H9 (cell line): Measurements from ENCODE around the gene PARP6. TPM values are rescaled to one million over a fixed set of nuclear protein-coding genes. Genes with fewer than 3 reads are reported as not detected.

Experiments used
- DNase-seq: peaks from one replicate; pipeline ENCODE4 v3.0.0-alpha.2; 2017
- H2AFZ ChIP-seq: one replicate; pipeline ENCODE4 v1.6.1; 2013; ENCODE audit warnings: mild to moderate bottlenecking, low read length, control low read depth, moderate library complexity
- H2AK5ac ChIP-seq: 2 replicates; pipeline ENCODE4 v1.6.1; 2013; ENCODE audit warnings: low read length, control low read depth, mixed read lengths; ENCODE audit not compliant: insufficient read length
- H2BK120ac ChIP-seq: one replicate; pipeline ENCODE4 v1.6.1; 2013; ENCODE audit warnings: low read depth, mild to moderate bottlenecking, low read length, control low read depth, inconsistent platforms; ENCODE audit not compliant: poor library complexity, severe bottlenecking
- H2BK12ac ChIP-seq: 2 replicates; pipeline ENCODE4 v1.6.1; 2013; ENCODE audit warnings: low read length, control low read depth, mixed read lengths, low read depth; ENCODE audit not compliant: insufficient read length
- H2BK15ac ChIP-seq: 2 replicates; pipeline ENCODE4 v1.6.1; 2013; ENCODE audit warnings: low read depth, low read length, control low read depth
- H2BK20ac ChIP-seq: one replicate; pipeline ENCODE4 v1.6.1; 2013; ENCODE audit warnings: low read depth, mild to moderate bottlenecking, low read length, control low read depth, inconsistent platforms; ENCODE audit not compliant: poor library complexity, severe bottlenecking
- H2BK5ac ChIP-seq: 2 replicates; pipeline ENCODE4 v1.6.1; 2013; ENCODE audit warnings: low read length, control low read depth, mixed read lengths; ENCODE audit not compliant: insufficient read length
- H3K14ac ChIP-seq: 2 replicates; pipeline ENCODE4 v1.6.1; 2013; ENCODE audit warnings: low read length, control low read depth; ENCODE audit not compliant: insufficient read depth
- H3K18ac ChIP-seq: 2 replicates; pipeline ENCODE4 v1.6.1; 2013; ENCODE audit warnings: low read depth, mild to moderate bottlenecking, mixed read lengths, low read length, control low read depth; ENCODE audit not compliant: insufficient read length
- H3K23ac ChIP-seq: 2 replicates; pipeline ENCODE4 v1.6.1; 2013; ENCODE audit warnings: low read length, control low read depth, mixed read lengths, low read depth; ENCODE audit not compliant: insufficient read length
- H3K23me2 ChIP-seq: 2 replicates; pipeline ENCODE4 v1.6.1; 2013; ENCODE audit warnings: low read depth, mild to moderate bottlenecking, mixed read lengths, low read length, control low read depth; ENCODE audit not compliant: insufficient read length, poor library complexity, severe bottlenecking
- H3K27ac ChIP-seq: 2 replicates; pipeline ENCODE4 v1.5.1; 2013; ENCODE audit warnings: low read length, control low read depth, mixed read lengths, low read depth; ENCODE audit not compliant: insufficient read length
- H3K27me3 ChIP-seq: 2 replicates; pipeline ENCODE4 v1.6.1; 2013; ENCODE audit warnings: low read length, control low read depth, inconsistent platforms; ENCODE audit not compliant: insufficient read depth
- H3K4ac ChIP-seq: 2 replicates; pipeline ENCODE4 v1.6.1; 2013; ENCODE audit warnings: low read depth, mild to moderate bottlenecking, control low read depth, inconsistent platforms, low read length, moderate library complexity
- H3K4me1 ChIP-seq: 2 replicates; pipeline ENCODE4 v1.6.1; 2013; ENCODE audit warnings: low read length, control low read depth, inconsistent platforms; ENCODE audit not compliant: insufficient read depth
- H3K4me2 ChIP-seq: 2 replicates; pipeline ENCODE4 v1.6.1; 2013; ENCODE audit warnings: low read length, control low read depth, mixed read lengths; ENCODE audit not compliant: insufficient read length, insufficient read depth
- H3K56ac ChIP-seq: 2 replicates; pipeline ENCODE4 v1.6.1; 2013; ENCODE audit warnings: low read depth, mild to moderate bottlenecking, mixed read lengths, low read length, control low read depth; ENCODE audit not compliant: insufficient read length
- H3K79me1 ChIP-seq: 2 replicates; pipeline ENCODE4 v1.6.1; 2013; ENCODE audit warnings: low read depth, mild to moderate bottlenecking, moderate library complexity, low read length, control low read depth, inconsistent platforms; ENCODE audit not compliant: insufficient read depth, poor library complexity, severe bottlenecking
- H3K79me2 ChIP-seq: 2 replicates; pipeline ENCODE4 v1.6.1; 2013; ENCODE audit warnings: low read length, control low read depth, inconsistent platforms; ENCODE audit not compliant: insufficient read depth
- H3K9ac ChIP-seq: 2 replicates; pipeline ENCODE4 v1.6.1; 2013; ENCODE audit warnings: low read length, control low read depth, mixed read lengths; ENCODE audit not compliant: insufficient read length; ENCODE audit errors: extremely low read depth
- H3K9me3 ChIP-seq: one replicate; pipeline ENCODE4 v1.6.1; 2013; ENCODE audit warnings: low read depth, low read length, inconsistent platforms; ENCODE audit not compliant: control insufficient read depth
- H3T11ph ChIP-seq: one replicate; pipeline ENCODE4 v1.6.1; 2013; ENCODE audit warnings: mild to moderate bottlenecking, low read length, control low read depth, inconsistent platforms
- H4K20me1 ChIP-seq: one replicate; pipeline ENCODE4 v1.6.1; 2013; ENCODE audit not compliant: control insufficient read depth, insufficient read length, insufficient read depth
- H4K5ac ChIP-seq: 2 replicates; pipeline ENCODE4 v1.6.1; 2013; ENCODE audit warnings: low read depth, mild to moderate bottlenecking, mixed read lengths, low read length, control low read depth; ENCODE audit not compliant: insufficient read length
- H4K8ac ChIP-seq: replicated peaks from 2 replicates; pipeline ENCODE4 v1.6.1; 2013; ENCODE audit warnings: low read length, control low read depth, mixed read lengths, low read depth; ENCODE audit not compliant: insufficient read length
- H4K91ac ChIP-seq: 2 replicates; pipeline ENCODE4 v1.6.1; 2013; ENCODE audit warnings: low read depth, mild to moderate bottlenecking, moderate library complexity, mixed read lengths, low read length, control low read depth; ENCODE audit not compliant: insufficient read length
- H3K27ac Mint-ChIP-seq, 3 experiments: 2 replicates in 2 of 3; 3 replicates in 1 of 3; pipeline ENCODE4 v1.8.0; 2020 to 2021; ENCODE audit warnings: mixed read lengths in 3 of 3, mild to moderate bottlenecking in 1 of 3, moderate library complexity in 1 of 3
- H3K27me3 Mint-ChIP-seq: 2 replicates; pipeline ENCODE4 v1.8.0; 2021; ENCODE audit warnings: low read depth, mild to moderate bottlenecking, moderate library complexity, mixed read lengths
- H3K36me3 Mint-ChIP-seq, 3 experiments: 2 replicates in 2 of 3; 3 replicates in 1 of 3; pipeline ENCODE4 v1.8.0; 2020 to 2021; ENCODE audit warnings: low read depth in 3 of 3, mixed read lengths in 3 of 3; ENCODE audit not compliant: insufficient read depth in 1 of 3
- H3K4me1 Mint-ChIP-seq, 2 experiments: 2 replicates each; pipeline ENCODE4 v1.8.0; 2020; ENCODE audit warnings: mixed read lengths in 2 of 2
- H3K4me3 Mint-ChIP-seq, 2 experiments: 2 replicates in 1 of 2; 3 replicates in 1 of 2; pipeline ENCODE4 v1.8.0; 2020 to 2021; ENCODE audit warnings: mild to moderate bottlenecking in 2 of 2, mixed read lengths in 2 of 2, moderate library complexity in 1 of 2
- H3K9me3 Mint-ChIP-seq, 2 experiments: 2 replicates in 1 of 2; 3 replicates in 1 of 2; pipeline ENCODE4 v1.8.0; 2020; ENCODE audit warnings: mild to moderate bottlenecking in 2 of 2, mixed read lengths in 2 of 2, moderate library complexity in 1 of 2
- WGBS: extraction: QIAGEN DNeasy Blood & Tissue Kit; methylation state at CpG from one replicate; pipeline ENCODE4 v1.1.7; 2013; ENCODE audit warnings: missing lambda C conversion rate, low lambda C conversion rate, mixed read lengths; ENCODE audit not compliant: insufficient read length; ENCODE audit errors: extremely low coverage; 5-methylcytosine and 5-hydroxymethylcytosine counted together
- total RNA-seq: library from RNA; stranded (reverse); gene quantifications from 2 replicates; pipeline ENCODE4 v1.2.1, GENCODE V29; 2021
- TF ChIP-seq, protein P1 (sequence below): fragments of 200-600 bp; sonication (generic); conservative IDR thresholded peaks from 3 replicates; pipeline ENCODE4 v1.8.0; 2021; ENCODE audit warnings: antibody characterized with exemption, mild to moderate bottlenecking

Gene PARP6
- total RNA-seq, 1 experiment from 2014 or later: 54.4 TPM

DNA sequence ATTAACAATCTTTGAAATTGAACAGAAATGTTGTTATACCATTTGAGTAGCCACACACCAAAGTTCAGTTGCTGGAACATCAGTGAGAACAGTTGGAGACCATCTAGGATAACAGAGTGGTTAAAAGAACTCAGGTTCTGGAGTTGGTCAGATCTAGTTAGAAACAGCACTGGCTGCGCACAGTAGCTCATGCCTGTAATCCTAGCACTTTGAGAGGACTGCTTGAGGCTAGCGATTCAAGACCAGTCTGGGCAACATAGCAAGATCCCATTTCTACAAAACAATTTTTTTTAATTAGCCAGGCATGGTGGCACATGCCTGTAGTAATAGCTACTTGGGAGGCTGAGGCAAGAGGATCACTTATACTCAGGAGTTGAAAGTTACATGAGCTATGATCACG, 33.8 kb downstream of the PARP6 start:
- DNase-seq: no peak
- Histone ChIP-seq H3K27me3 (no peaks in the 10 kb centered on the region; the same call in 1 of the 2 replicates), H2BK15ac (no peak overlapping the region), H3K18ac (no peak overlapping the region), H3K14ac (no peak overlapping the region), H2BK5ac (no peak overlapping the region), H3K9me3 (no peaks in the 10 kb centered on the region), H2AFZ (no peak overlapping the region), H3K4ac (no peak overlapping the region), H3K23ac (no peak overlapping the region), H2BK20ac (no peak overlapping the region), H2AK5ac (no peak overlapping the region), H2BK120ac (no peak overlapping the region), H3K9ac (no peak overlapping the region), H4K5ac (no peak overlapping the region), H4K20me1 (no peaks in the 10 kb centered on the region), H2BK12ac (no peak overlapping the region), H4K91ac (no peak overlapping the region), H3K79me1 (no peaks in the 10 kb centered on the region), H3K4me1 (peaks cover 8% of the 10 kb centered on the region; the same call in 1 of the 2 replicates), H3K4me2 (no peak overlapping the region), H3K56ac (no peak overlapping the region), H3K79me2 (no peaks in the 10 kb centered on the region), H3K23me2 (no peaks in the 10 kb centered on the region), H3T11ph (no peak overlapping the region), H4K8ac (no peak overlapping the region), H3K27ac (no peak overlapping the region)
- no peak overlapping the region for H3K27ac Mint-ChIP-seq
- H3K4me1 Mint-ChIP-seq: peaks cover 21 to 27% of the 10 kb centered on the region in 2 experiments
- no peaks in the 10 kb centered on the region; a peak in 1 of 5 replicates for H3K9me3 Mint-ChIP-seq
- peaks cover 100% of the 10 kb centered on the region for H3K27me3 Mint-ChIP-seq
- no peak overlapping the region for H3K4me3 Mint-ChIP-seq
- WGBS: no CpG with 5 or more reads among the region's 3 CpGs
- peaks cover 21 to 37% (median 28%) of the 10 kb centered on the region in 3 experiments for H3K36me3 Mint-ChIP-seq
- TF ChIP-seq, protein P1, sequence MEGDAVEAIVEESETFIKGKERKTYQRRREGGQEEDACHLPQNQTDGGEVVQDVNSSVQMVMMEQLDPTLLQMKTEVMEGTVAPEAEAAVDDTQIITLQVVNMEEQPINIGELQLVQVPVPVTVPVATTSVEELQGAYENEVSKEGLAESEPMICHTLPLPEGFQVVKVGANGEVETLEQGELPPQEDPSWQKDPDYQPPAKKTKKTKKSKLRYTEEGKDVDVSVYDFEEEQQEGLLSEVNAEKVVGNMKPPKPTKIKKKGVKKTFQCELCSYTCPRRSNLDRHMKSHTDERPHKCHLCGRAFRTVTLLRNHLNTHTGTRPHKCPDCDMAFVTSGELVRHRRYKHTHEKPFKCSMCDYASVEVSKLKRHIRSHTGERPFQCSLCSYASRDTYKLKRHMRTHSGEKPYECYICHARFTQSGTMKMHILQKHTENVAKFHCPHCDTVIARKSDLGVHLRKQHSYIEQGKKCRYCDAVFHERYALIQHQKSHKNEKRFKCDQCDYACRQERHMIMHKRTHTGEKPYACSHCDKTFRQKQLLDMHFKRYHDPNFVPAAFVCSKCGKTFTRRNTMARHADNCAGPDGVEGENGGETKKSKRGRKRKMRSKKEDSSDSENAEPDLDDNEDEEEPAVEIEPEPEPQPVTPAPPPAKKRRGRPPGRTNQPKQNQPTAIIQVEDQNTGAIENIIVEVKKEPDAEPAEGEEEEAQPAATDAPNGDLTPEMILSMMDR: no peak
